Measurements from ENCODE around the gene FAM81A.
"Not testable (repeated sequence)": the region's sequence is repeated elsewhere in the genome, so short reads cannot be mapped to it uniquely, and the experiment has no call there.

Gene FAM81A

GRCh38 chr15:59457103-59457502 lies 19.1 kb downstream of the FAM81A start:
- H3K27me3 ChIP-seq: peaks cover 11% of the 10 kb centered on the region

GRCh38 chr15:59461521-59461920 lies 23.5 kb downstream of the FAM81A start:
- no peaks in the 10 kb centered on the region for H3K9me3 ChIP-seq
- TF ChIP-seq CTCF (IDR thresholded peaks at IDR 0.05): no peak
- H3K36me3 ChIP-seq: no peaks in the 10 kb centered on the region
- H3K4me1 ChIP-seq (ENCODE audit: control insufficient read depth in 1 of 2, insufficient read depth in 1 of 2, low read depth in 1 of 2, low read length in 1 of 2): no peaks in the 10 kb centered on the region
- peaks cover under 1% of the 10 kb centered on the region for H3K27me3 ChIP-seq
- no peak overlapping the region for H3K4me3 ChIP-seq (ENCODE audit: low read depth in 1 of 2, low read length in 1 of 2)
- no peak overlapping the region for H3K27ac ChIP-seq

More at GRCh38 chr15:59457103-59457502, 19.1 kb downstream of the FAM81A start:
- Histone ChIP-seq H3K27ac (no peak overlapping the region), H3K4me1 (ENCODE audit: control insufficient read depth in 1 of 2, insufficient read depth in 1 of 2, low read depth in 1 of 2, low read length in 1 of 2) (no peaks in the 10 kb centered on the region), H3K9me3 (no peaks in the 10 kb centered on the region), H3K4me3 (ENCODE audit: low read depth in 1 of 2, low read length in 1 of 2) (no peak overlapping the region), H3K36me3 (no peaks in the 10 kb centered on the region)
- TF ChIP-seq CTCF (IDR thresholded peaks at IDR 0.05): no peak

GRCh38 chr15:59473226-59473625 lies 35.2 kb downstream of the FAM81A start:
- no peak for TF ChIP-seq CTCF (IDR thresholded peaks at IDR 0.05)
- H3K9me3 ChIP-seq: no peaks in the 10 kb centered on the region
- no peak overlapping the region for H3K27ac ChIP-seq
- H3K4me3 ChIP-seq (ENCODE audit: low read depth in 1 of 2, low read length in 1 of 2): no peak overlapping the region
- H3K27me3 ChIP-seq: peaks cover 4% of the 10 kb centered on the region
- H3K36me3 ChIP-seq: no peaks in the 10 kb centered on the region
- H3K4me1 ChIP-seq (ENCODE audit: control insufficient read depth in 1 of 2, insufficient read depth in 1 of 2, low read depth in 1 of 2, low read length in 1 of 2): no peaks in the 10 kb centered on the region

- not testable (repeated sequence) for H3K4me1 ChIP-seq (ENCODE audit: control insufficient read depth in 1 of 2, insufficient read depth in 1 of 2, low read depth in 1 of 2, low read length in 1 of 2); H3K27ac ChIP-seq; H3K27me3 ChIP-seq; H3K9me3 ChIP-seq; H3K36me3 ChIP-seq; H3K4me3 ChIP-seq (ENCODE audit: low read depth in 1 of 2, low read length in 1 of 2)
Observed at GRCh38 chr15:59475161-59475560, 37.2 kb downstream of the FAM81A start.

- no peaks in the 10 kb centered on the region for H3K27me3 ChIP-seq
- no peaks in the 10 kb centered on the region for H3K9me3 ChIP-seq
- H3K4me1 ChIP-seq (ENCODE audit: control insufficient read depth in 1 of 2, insufficient read depth in 1 of 2, low read depth in 1 of 2, low read length in 1 of 2): no peaks in the 10 kb centered on the region
- no peak for TF ChIP-seq CTCF (IDR thresholded peaks at IDR 0.05)
- no peak overlapping the region for H3K4me3 ChIP-seq (ENCODE audit: low read depth in 1 of 2, low read length in 1 of 2)
- H3K27ac ChIP-seq: no peak overlapping the region
- H3K36me3 ChIP-seq: no peaks in the 10 kb centered on the region
Observed at GRCh38 chr15:59484399-59484798, 46.4 kb downstream of the FAM81A start.

- H3K36me3 ChIP-seq: no peaks in the 10 kb centered on the region
- no peaks in the 10 kb centered on the region for H3K9me3 ChIP-seq
- H3K27ac ChIP-seq: no peak overlapping the region
- no peaks in the 10 kb centered on the region for H3K4me1 ChIP-seq (ENCODE audit: control insufficient read depth in 1 of 2, insufficient read depth in 1 of 2, low read depth in 1 of 2, low read length in 1 of 2)
- no peak for TF ChIP-seq CTCF (IDR thresholded peaks at IDR 0.05)
- H3K4me3 ChIP-seq (ENCODE audit: low read depth in 1 of 2, low read length in 1 of 2): no peak overlapping the region
- no peaks in the 10 kb centered on the region for H3K27me3 ChIP-seq
Observed at GRCh38 chr15:59485036-59485435, 47.0 kb downstream of the FAM81A start.

GRCh38 chr15:59489485-59489884 lies 51.5 kb downstream of the FAM81A start:
- H3K4me3 ChIP-seq (ENCODE audit: low read depth in 1 of 2, low read length in 1 of 2); H3K36me3 ChIP-seq; H3K27ac ChIP-seq; H3K9me3 ChIP-seq; H3K27me3 ChIP-seq; H3K4me1 ChIP-seq (ENCODE audit: control insufficient read depth in 1 of 2, insufficient read depth in 1 of 2, low read depth in 1 of 2, low read length in 1 of 2): not testable (repeated sequence)

All from neutrophil (primary cell).